DMS153 treated with DMSO at 0.1 percent for 48 hours (cell line): ENCODE measurements around the gene SHC3.

Experiments used
- DNase-seq: peaks from one replicate; lab custom pipeline; 2025; ENCODE audit not compliant: unreplicated experiment; lab: John Stamatoyannopoulos, UW

SHC3 gene

GRCh38 chr9:88971131-88971960 lies 207.3 kb downstream of the SHC3 start:
- no peak for DNase-seq

DNA sequence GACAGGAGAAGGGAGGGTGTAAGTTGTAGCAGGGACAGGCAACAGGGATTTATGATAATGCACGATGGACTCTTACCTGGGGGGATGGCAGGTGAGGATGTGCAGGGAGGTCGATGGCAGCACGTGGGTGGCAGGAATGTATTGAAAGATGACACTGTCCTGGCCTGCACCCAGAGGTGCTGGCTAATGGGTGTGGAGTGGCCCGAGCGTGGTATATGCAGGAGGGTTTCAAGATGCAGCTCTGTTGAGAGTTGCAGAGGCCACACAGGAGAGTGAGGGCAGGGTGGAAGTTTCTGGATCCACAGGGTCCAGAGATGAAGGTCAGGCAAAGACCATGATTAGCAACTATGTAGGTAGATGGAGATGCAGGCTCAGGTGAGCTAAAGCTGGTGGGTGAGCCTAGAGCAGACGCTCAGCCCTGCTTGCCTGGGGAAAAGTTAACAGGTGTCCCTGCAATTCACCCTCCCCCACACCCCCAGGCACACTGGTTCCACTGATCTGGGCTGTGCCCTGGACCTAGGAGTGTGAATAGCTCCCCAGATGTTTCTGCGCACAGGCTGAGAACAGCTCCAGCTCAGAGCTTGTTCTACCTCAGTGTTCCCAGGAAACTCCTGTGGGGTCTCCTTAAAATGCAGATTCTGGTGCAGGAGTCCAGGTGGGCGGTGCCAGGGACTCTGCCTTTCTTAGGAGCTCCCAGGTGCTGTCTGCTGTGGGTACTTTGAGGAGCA lies 208.8 kb downstream of the SHC3 start:
- DNase-seq = no peak

- DNase-seq = no peak
Observed at GRCh38 chr9:88968799-88969198, 209.8 kb downstream of the SHC3 start.

DNA sequence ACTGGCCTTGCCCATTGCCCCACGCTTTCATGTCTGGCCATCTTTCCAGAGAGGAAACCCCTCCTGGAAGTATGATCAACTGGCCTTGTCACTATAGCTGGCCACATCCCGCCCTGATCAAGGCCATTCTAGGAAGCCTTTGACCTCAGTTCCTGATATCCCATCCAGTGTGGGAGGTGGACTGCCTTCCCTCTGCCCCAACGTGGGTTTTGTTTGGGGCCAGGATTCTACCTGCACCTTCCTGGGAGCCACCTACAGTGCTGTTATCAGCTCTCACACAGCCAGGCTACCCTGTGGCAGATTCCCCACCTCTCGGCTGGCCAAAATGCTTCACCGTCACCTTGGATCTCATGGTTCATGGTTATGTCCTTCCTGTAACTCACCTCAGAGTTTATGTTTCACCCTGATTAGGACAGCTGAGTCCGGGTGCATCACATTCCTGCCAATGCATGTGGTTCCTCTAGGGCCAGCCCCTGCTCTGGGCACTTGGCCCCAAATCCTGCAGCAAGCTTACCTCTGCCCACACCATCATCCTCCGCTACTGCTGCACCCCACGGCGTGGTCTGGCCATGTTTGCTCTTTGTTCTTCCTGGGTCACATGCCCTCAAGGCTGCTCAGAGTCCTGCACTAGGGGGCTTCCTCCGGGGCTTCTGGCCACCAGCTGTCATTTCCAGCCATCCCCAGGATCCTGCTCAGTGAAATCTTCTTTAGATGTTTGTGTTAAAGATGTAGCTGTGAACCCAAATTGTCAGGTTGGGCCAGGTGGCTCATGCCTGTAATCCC lies 211.5 kb downstream of the SHC3 start:
- no peak for DNase-seq

- DNase-seq = no peak
Observed at GRCh38 chr9:88965473-88965872, 213.1 kb downstream of the SHC3 start.

- DNase-seq = no peak
Observed at GRCh38 chr9:88960632-88961031, 218.0 kb downstream of the SHC3 start.

DNA sequence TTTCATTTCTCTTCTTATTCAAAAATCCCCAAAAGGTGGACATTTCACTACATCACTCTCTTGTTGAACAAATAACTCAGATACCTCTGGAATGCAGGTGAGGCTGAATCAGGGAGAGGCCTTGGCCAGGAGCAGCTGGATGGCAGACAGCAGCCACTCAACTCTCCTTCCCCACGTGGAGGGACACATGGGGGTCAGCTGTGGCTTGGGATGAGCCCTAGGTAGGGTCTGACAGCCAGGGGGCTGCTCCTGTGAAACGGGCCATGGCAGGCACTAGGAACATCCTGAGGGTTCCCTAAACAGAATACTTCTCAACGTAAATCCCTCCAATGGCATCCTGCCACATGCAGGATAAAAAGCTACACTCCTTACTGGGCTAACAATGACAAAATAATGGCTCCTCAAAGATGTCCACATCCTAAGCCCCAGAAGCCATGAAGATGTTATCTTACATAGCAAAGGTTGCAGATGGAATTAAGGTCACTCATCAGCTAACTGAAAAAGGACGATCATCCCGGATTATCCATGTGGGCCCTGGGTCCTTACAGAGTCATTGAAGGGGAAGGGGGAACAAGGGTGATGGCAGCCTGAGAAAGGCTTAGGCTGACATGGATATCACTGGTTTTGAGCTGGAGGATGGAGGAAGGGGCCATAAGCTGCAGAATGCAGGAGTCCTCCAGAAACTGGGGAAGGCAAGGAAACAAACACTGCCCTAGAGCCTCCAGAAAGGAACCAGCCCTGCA lies 218.7 kb downstream of the SHC3 start:
- DNase-seq = no peak

DNA sequence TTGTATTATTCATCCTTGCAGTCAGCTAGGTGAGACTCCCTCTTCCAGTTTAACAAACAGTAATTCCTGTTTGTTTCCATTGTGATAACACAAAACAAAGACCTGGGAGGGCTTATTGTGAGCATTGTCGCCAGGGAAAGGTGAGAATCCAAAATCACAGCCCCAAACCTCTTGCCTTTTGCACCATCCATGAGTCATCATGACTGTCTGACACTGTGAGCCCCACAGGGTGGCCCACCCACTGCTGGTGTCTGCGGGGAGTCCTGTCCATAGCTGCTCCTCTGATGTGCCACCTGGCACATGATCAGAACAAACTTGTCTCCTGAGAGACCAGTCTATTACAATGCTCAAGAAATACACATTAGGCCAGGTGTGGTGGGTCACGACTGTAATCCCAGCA lies 221.1 kb downstream of the SHC3 start:
- no peak for DNase-seq
